IPS DF 6.9 (cell line): ENCODE results near the gene LDLRAP1.

Source experiments
- DNase-seq: peaks from one replicate; pipeline ENCODE4 v3.0.0-alpha.2; 2013; ENCODE audit warnings: low read depth, low spot score
- H3K27ac ChIP-seq: one replicate; pipeline ENCODE4 v1.5.1; 2013; ENCODE audit warnings: low read length, control low read depth
- H3K27me3 ChIP-seq: 2 replicates; pipeline ENCODE4 v1.6.1; 2013; ENCODE audit warnings: mild to moderate bottlenecking, low read length; ENCODE audit not compliant: control insufficient read depth, insufficient read depth
- H3K36me3 ChIP-seq: 2 replicates; pipeline ENCODE4 v1.6.1; 2013; ENCODE audit warnings: low read length; ENCODE audit not compliant: control insufficient read depth, insufficient read depth
- H3K4me1 ChIP-seq: 2 replicates; pipeline ENCODE4 v1.6.1; 2013; ENCODE audit warnings: low read length; ENCODE audit not compliant: control insufficient read depth, insufficient read depth
- H3K4me3 ChIP-seq: 2 replicates; pipeline ENCODE4 v1.5.1; 2013; ENCODE audit warnings: mild to moderate bottlenecking, low read length
- H3K9me3 ChIP-seq: 2 replicates; pipeline ENCODE4 v1.6.1; 2013; ENCODE audit warnings: low read length, inconsistent platforms; ENCODE audit not compliant: control insufficient read depth, insufficient read depth
- WGBS: extraction: QIAGEN DNeasy Blood & Tissue Kit; methylation state at CpG from one replicate; pipeline ENCODE4 v1.1.7; 2013; ENCODE audit warnings: mixed read lengths, missing lambda C conversion rate; ENCODE audit not compliant: insufficient read length, insufficient coverage; 5-methylcytosine and 5-hydroxymethylcytosine counted together

The LDLRAP1 gene

DNA sequence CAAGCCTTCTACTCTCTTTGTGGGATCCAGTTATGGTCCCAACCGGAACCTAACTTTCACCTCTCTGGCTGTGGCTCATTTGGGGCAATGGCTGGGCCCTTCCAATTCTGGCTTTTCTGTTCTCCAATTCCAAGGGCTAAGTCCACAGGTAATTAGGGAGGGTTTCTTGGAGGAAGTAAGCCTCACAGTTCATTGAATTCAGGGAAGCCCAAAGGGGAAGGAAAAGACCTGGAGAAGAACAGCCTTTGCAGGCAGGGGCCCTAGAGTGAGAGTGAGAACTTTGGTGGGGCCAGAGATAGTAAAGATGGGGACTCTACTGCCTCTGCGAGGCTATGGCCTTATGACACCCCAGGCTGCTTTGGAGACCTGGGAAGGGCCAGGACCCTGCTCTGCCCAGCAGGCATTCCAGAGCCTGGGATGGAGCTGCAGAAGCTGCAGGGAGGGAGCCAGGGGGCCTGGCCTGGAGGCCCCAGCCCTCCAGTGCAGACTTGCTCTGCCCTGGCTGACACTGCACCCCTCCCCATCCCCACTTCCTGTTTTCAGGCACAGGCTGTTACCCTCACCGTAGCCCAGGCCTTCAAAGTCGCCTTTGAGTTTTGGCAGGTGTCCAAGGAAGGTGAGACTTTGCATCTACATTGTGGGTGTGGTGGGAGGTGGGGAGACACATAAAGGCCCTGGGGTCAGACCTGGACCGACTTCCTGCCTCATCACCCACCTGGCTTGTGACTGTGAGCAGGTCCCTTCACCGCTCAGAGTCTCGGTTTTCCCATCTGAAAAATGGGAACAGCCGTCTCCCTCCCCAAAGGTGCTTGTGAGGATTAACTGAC, 18.9 kb downstream of the LDLRAP1 start:
- Histone ChIP-seq H3K4me1 (peaks cover 3% of the 10 kb centered on the region), H3K9me3 (no peaks in the 10 kb centered on the region), H3K27me3 (no peaks in the 10 kb centered on the region), H3K4me3 (no peak overlapping the region), H3K36me3 (0 out of 2 replicates have a peak, but pooled peaks cover 3% of the 10 kb centered on the region), H3K27ac (no peak overlapping the region)
- no peak for DNase-seq
- no CpG with 5 or more reads among the region's 8 CpGs for WGBS

DNA sequence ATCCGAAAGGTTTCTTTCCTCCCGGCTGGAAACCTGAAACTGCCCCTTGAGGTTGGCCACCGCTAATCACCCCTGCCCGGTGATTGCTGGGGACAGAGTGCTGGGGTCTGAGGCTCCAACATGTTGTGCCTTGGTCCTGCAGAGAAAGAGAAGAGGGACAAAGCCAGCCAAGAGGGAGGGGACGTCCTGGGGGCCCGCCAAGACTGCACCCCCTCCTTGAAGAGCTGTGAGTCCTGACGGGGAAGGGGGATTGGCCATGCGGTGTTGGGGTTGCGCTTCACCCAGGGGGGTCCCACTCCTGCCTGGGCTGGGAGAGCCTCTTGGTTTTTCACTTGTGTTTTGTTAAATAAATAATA, 19.5 kb downstream of the LDLRAP1 start:
- H3K27ac ChIP-seq: no peak overlapping the region
- no peaks in the 10 kb centered on the region for H3K27me3 ChIP-seq
- no peak for DNase-seq
- no peak overlapping the region for H3K4me3 ChIP-seq
- 0 out of 2 replicates have a peak, but pooled peaks cover 3% of the 10 kb centered on the region for H3K36me3 ChIP-seq
- H3K4me1 ChIP-seq: peaks cover 3% of the 10 kb centered on the region
- WGBS: no CpG with 5 or more reads among the region's 9 CpGs
- H3K9me3 ChIP-seq: no peaks in the 10 kb centered on the region

DNA sequence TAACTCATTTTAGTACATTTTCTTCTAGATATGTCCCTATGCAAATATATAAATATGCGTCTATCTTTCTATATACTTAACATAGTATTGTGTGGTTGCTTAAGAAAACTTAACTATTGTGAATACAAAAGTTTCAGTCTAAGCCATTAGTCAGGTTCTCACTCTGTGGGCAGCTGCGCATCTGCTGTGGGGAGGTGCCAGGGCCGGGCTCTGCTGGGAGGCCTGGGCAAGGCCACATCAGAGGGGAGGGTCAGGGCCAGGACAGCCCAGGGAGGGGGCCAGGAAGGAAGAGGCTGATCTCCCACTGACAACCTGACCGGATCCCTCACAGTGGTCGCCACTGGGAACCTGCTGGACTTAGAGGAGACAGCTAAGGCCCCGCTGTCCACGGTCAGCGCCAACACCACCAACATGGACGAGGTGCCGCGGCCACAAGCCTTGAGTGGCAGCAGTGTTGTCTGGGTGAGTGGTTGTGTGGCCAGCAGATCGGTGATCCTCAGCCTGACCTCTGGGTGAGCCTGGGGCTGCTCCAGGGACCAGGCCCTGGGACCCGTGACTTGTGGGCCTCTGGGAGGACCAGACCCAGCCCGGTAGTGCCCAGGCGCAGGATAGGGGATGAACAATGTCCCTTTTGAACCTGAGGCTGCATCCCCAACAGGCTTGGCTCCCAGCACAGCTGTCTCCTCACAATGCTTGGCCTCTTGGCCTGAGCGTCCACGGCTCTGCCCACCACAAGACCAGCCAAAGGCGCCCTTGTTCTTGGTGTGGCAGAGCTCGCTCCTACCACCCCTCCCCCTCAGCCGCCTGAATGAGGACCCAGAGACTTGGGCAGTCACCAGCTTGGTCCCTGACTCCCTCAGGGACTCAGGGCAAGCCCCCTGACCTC, 20.2 kb downstream of the LDLRAP1 start:
- H3K9me3 ChIP-seq: no peaks in the 10 kb centered on the region
- no peaks in the 10 kb centered on the region for H3K27me3 ChIP-seq
- no peak overlapping the region for H3K4me3 ChIP-seq
- DNase-seq: no peak
- no CpG with 5 or more reads among the region's 20 CpGs for WGBS
- no peak overlapping the region for H3K27ac ChIP-seq
- H3K4me1 ChIP-seq: peaks cover 3% of the 10 kb centered on the region
- 0 out of 2 replicates have a peak, but pooled peaks cover 3% of the 10 kb centered on the region for H3K36me3 ChIP-seq

- Histone ChIP-seq H3K4me3 (no peak overlapping the region), H3K9me3 (no peaks in the 10 kb centered on the region), H3K27ac (no peak overlapping the region), H3K36me3 (0 out of 2 replicates have a peak, but pooled peaks cover 3% of the 10 kb centered on the region), H3K27me3 (no peaks in the 10 kb centered on the region), H3K4me1 (peaks cover 3% of the 10 kb centered on the region)
- DNase-seq: no peak
- WGBS: no CpG with 5 or more reads among the region's 14 CpGs
Observed at GRCh38 chr1:25564777-25565574, 21.6 kb downstream of the LDLRAP1 start.

DNA sequence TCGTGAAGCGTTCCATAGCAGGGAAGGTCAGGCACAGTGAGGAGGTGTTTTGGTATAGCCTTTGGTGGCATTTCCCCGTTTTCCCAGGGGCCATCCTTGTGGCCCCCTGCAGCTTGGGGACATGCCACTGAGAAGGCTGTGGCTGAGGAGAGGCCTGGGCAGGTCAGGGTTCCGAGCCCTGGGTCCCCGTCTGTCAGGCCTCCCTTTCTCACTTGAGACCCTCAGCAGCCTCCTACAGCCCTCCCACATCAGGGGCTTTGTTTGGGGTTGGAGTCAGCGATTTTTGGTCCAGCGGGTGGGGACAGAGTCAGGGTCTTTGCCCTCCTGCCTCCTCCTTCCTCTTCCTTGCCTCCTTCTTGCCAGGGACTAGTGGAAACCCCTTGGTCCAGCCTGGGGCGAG, 22.2 kb downstream of the LDLRAP1 start:
- Histone ChIP-seq H3K27me3 (no peaks in the 10 kb centered on the region), H3K27ac (no peak overlapping the region), H3K4me1 (peaks cover 3% of the 10 kb centered on the region), H3K9me3 (no peaks in the 10 kb centered on the region), H3K4me3 (no peak overlapping the region), H3K36me3 (0 out of 2 replicates have a peak, but pooled peaks cover 3% of the 10 kb centered on the region)
- DNase-seq: no peak
- WGBS: no CpG with 5 or more reads among the region's 8 CpGs

GRCh38 chr1:25566176-25566729, 22.8 kb downstream of the LDLRAP1 start:
- WGBS: no CpG with 5 or more reads among the region's 9 CpGs
- Histone ChIP-seq H3K9me3 (no peaks in the 10 kb centered on the region), H3K4me1 (peaks cover 3% of the 10 kb centered on the region), H3K4me3 (no peak overlapping the region), H3K27ac (no peak overlapping the region), H3K36me3 (0 out of 2 replicates have a peak, but pooled peaks cover 3% of the 10 kb centered on the region), H3K27me3 (no peaks in the 10 kb centered on the region)
- DNase-seq: no peak

GRCh38 chr1:25566730-25567341, 23.4 kb downstream of the LDLRAP1 start:
- H3K36me3 ChIP-seq: 0 out of 2 replicates have a peak, but pooled peaks cover 3% of the 10 kb centered on the region
- peaks cover 3% of the 10 kb centered on the region for H3K4me1 ChIP-seq
- no peak overlapping the region for H3K27ac ChIP-seq
- no peaks in the 10 kb centered on the region for H3K27me3 ChIP-seq
- WGBS: no CpG with 5 or more reads among the region's 21 CpGs
- H3K9me3 ChIP-seq: no peaks in the 10 kb centered on the region
- DNase-seq: no peak
- no peak overlapping the region for H3K4me3 ChIP-seq

- no peak for DNase-seq
- WGBS: no CpG with 5 or more reads among the region's 10 CpGs
- Histone ChIP-seq H3K36me3 (0 out of 2 replicates have a peak, but pooled peaks cover 3% of the 10 kb centered on the region), H3K27me3 (no peaks in the 10 kb centered on the region), H3K4me3 (no peak overlapping the region), H3K4me1 (no peaks in the 10 kb centered on the region; the same call in 1 of the 2 replicates), H3K27ac (no peak overlapping the region), H3K9me3 (no peaks in the 10 kb centered on the region)
Observed at GRCh38 chr1:25567710-25568089, 24.3 kb downstream of the LDLRAP1 start.

GRCh38 chr1:25568090-25568833, 24.9 kb downstream of the LDLRAP1 start:
- Histone ChIP-seq H3K9me3 (no peaks in the 10 kb centered on the region), H3K4me1 (no peaks in the 10 kb centered on the region; the same call in 1 of the 2 replicates), H3K27me3 (no peaks in the 10 kb centered on the region), H3K36me3 (0 out of 2 replicates have a peak, but pooled peaks cover 3% of the 10 kb centered on the region), H3K27ac (no peak overlapping the region), H3K4me3 (no peak overlapping the region)
- WGBS: no CpG with 5 or more reads among the region's 21 CpGs
- DNase-seq: peak; percentile 54
